Bladder microvascular endothelial cell (primary cell): ENCODE data around the gene FNDC5. TPM values are rescaled to one million over a fixed set of nuclear protein-coding genes. Genes with fewer than 3 reads are reported as not detected.

ENCODE experiments used
- total RNA-seq: library from RNA; depleted of rRNA; stranded (reverse); fragments of >200 nt; gene quantifications from 2 replicates; pipeline ENCODE4 v1.2.3, GENCODE V29; 2014

Gene FNDC5
- total RNA-seq = 0.81 and 2.7 TPM in 2 replicates

GRCh38 chr1:32870615-32871363 lies at the start of gene FNDC5:
Gene FNDC5 (minus strand): TSS chr1:32870912.

GRCh38 chr1:32900956-32901822 lies 30.5 kb upstream of the FNDC5 start, which contains the start of gene TMEM54:
Gene TMEM54 (minus strand): TSS chr1:32901389. CDS start chr1:32901238, 151 bp downstream.

DNA sequence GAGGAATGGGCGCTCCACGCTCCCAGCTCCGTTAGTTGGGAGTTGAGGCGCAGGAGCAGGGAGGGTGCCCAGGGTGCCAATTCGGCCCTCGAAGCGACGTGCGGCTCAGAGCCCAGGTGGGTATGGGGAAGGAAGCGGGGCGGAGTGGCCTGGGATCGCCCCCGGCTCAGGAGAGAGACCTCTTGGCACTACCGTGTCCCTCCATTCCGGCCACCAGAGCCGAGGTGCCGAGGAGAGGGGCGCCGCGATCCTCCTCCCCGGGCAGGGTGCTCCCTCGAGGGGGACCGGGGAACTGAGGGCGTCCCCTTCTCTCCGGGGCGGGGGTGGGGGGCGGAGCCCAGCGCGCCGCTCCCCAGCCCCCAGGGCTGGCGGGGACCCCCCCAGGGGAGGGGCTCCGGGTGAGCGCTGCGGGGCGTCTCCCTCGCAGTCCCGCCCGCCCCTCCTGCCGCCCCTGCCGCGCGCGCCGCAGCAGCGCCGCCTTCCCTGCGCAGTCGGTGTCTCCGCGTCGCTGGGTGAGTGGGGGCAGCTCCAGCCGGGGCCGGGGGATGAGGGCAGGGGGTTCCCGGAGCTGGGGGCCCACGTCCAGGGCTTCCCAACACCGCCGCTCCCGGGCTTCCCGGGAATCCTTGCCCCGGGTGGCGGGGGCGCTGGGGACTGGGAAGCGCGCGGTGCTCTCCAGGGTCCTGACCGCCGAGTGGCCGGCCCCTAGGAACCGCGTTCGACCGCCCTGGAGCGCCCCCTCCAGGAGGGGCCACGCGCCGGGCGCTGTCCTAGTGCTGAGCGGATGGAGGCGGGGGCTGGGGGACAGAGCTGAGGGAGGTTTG lies 15.5 kb upstream of the FNDC5 start, which contains the start of gene HPCA:
Gene HPCA, plus strand, starts transcription at position 488 of the 824 bp plus-strand sequence. CDS start 2,408 bp downstream, outside the sequence.

DNA sequence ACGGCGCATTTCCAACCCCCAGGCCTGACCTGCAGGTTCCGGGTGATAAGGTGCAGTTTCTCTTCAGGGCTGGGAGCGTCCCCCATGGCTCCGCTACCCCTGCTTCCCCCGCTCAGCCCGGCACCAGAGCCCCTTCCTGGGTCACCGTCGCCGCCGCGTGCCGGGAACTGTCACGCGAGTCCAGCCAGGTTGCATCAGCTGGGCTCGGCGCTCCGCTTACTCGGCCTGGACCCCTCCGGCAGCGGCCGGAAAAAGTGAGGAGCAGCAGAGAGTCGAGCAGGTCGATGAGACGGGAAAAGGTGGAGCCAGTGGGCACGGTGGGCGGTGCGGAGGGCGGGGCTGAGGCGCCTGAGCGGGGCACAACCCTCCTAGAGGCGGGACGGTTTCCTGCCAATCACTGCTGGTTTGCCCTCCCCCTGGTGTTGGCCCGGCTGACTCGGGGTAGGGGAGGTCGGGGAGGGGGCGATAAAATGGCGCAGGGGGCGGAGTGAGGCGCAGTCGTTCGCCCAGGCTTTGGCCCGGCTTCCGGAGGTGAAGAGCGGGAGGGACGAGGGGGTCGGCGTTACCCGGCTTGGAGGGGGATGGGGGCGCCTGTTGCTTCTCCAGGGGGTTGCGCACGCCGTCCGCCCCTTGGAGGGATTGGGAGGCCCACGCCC lies 53.4 kb downstream of the FNDC5 start, which contains the start of the genes S100PBP and YARS1:
Gene S100PBP, plus strand, starts transcription at position 495 of the 656 bp plus-strand sequence. CDS start 8,447 bp downstream, outside the sequence.
Gene YARS1, minus strand, starts transcription at position 200 of the 656 bp plus-strand sequence. Its CDS starts 114 bp downstream, at position 86.

Other genes with a start within 250 kb of the FNDC5 start
- gene ZBTB8OS, start 220.4 kb downstream of the FNDC5 start, total RNA-seq = 24.3 and 41.3 TPM in 2 replicates
- gene RBBP4, start 219.7 kb downstream of the FNDC5 start, total RNA-seq = 87.1 and 216 TPM in 2 replicates
- 13.0 and 22.1 TPM in 2 replicates for gene SYNC, start 168.1 kb downstream of the FNDC5 start, total RNA-seq
- 47.1 and 57.4 TPM in 2 replicates for gene YARS1, start 53.6 kb downstream of the FNDC5 start, total RNA-seq
- 14.9 and 60.1 TPM in 2 replicates for gene S100PBP, start 53.3 kb downstream of the FNDC5 start, total RNA-seq
- not detected in 2 replicates for gene HPCA, start 15.6 kb upstream of the FNDC5 start, total RNA-seq
- 10.0 and 24.0 TPM in 2 replicates for gene TMEM54, start 30.5 kb upstream of the FNDC5 start, total RNA-seq
- gene RNF19B, start 93.9 kb upstream of the FNDC5 start, total RNA-seq = 13.8 and 21.4 TPM in 2 replicates
- gene AK2, start 166.0 kb upstream of the FNDC5 start, total RNA-seq = 48.9 and 87.6 TPM in 2 replicates
- 0.16 and 0.76 TPM in 2 replicates for gene AZIN2, start 210.2 kb upstream of the FNDC5 start, total RNA-seq